HG03354 (cell line): ENCODE data around the gene LIPM.

ENCODE experiments used
- ATAC-seq: cut with Tn5 transposase; IDR thresholded peaks from one replicate; pipeline ENCODE4 v1.9.1; 2021; ENCODE audit warnings: mild to moderate bottlenecking; ENCODE audit not compliant: unreplicated experiment, poor library complexity, severe bottlenecking

Gene LIPM

GRCh38 chr10:88802523-88803285 is at the start of gene LIPM:
LIPM (plus strand) TSS chr10:88802730; CDS start chr10:88802897, 167 bp downstream.
- no peak for ATAC-seq

GRCh38 chr10:88754287-88754686 is 48.2 kb upstream of the LIPM start:
- no peak for ATAC-seq

- peak; percentile 47 for ATAC-seq
Measured at GRCh38 chr10:88755753-88756152, 46.8 kb upstream of the LIPM start.

- ATAC-seq: no peak
Measured at GRCh38 chr10:88756660-88757059, 45.9 kb upstream of the LIPM start.

GRCh38 chr10:88759366-88760101 is 43.0 kb upstream of the LIPM start, which contains the start of gene LIPN:
LIPN (plus strand) TSS chr10:88760020; CDS start chr10:88761406, 1,386 bp downstream.
- ATAC-seq: no peak

- ATAC-seq: no peak
Measured at GRCh38 chr10:88762906-88763305, 39.6 kb upstream of the LIPM start.

GRCh38 chr10:88763441-88763840 is 39.1 kb upstream of the LIPM start:
- no peak for ATAC-seq

GRCh38 chr10:88764110-88764509 is 38.4 kb upstream of the LIPM start:
- ATAC-seq: no peak

GRCh38 chr10:88765816-88766215 is 36.7 kb upstream of the LIPM start:
- no peak for ATAC-seq

- ATAC-seq: no peak
Measured at GRCh38 chr10:88769384-88769783, 33.1 kb upstream of the LIPM start.

GRCh38 chr10:88781206-88781605 is 21.3 kb upstream of the LIPM start:
- ATAC-seq: no peak

GRCh38 chr10:88782222-88782621 is 20.3 kb upstream of the LIPM start:
- ATAC-seq: no peak

GRCh38 chr10:88783724-88784123 is 18.8 kb upstream of the LIPM start:
- ATAC-seq: no peak

GRCh38 chr10:88786032-88786770 is 16.3 kb upstream of the LIPM start:
- ATAC-seq: no peak

GRCh38 chr10:88787463-88787862 is 15.1 kb upstream of the LIPM start:
- no peak for ATAC-seq

- ATAC-seq: no peak
Measured at GRCh38 chr10:88788924-88789323, 13.6 kb upstream of the LIPM start.

GRCh38 chr10:88791924-88792323 is 10.6 kb upstream of the LIPM start:
- no peak for ATAC-seq

GRCh38 chr10:88792661-88793060 is 9.9 kb upstream of the LIPM start:
- no peak for ATAC-seq

GRCh38 chr10:88793712-88794299 is 8.7 kb upstream of the LIPM start:
- ATAC-seq: no peak

- no peak for ATAC-seq
Measured at GRCh38 chr10:88794731-88795130, 7.8 kb upstream of the LIPM start.
